Adipocyte (in vitro differentiated cells): ENCODE data around the gene FBXW12.

ENCODE experiments used
- DNase-seq: peaks from one replicate; pipeline ENCODE4 v3.0.0-alpha.2; 2015; ENCODE audit warnings: low read depth
- H3K27me3 ChIP-seq: replicated peaks from 2 replicates; pipeline ENCODE4 v1.7.0; 2013; ENCODE audit warnings: mild to moderate bottlenecking, low read length, moderate library complexity; ENCODE audit not compliant: control insufficient read depth, insufficient read depth
- H3K36me3 ChIP-seq: 2 replicates; pipeline ENCODE4 v1.7.0; 2013; ENCODE audit warnings: low read length, mild to moderate bottlenecking, moderate library complexity; ENCODE audit not compliant: control insufficient read depth, insufficient read depth, severe bottlenecking
- H3K4me1 ChIP-seq: 2 replicates; pipeline ENCODE4 v1.7.0; 2013; ENCODE audit warnings: mild to moderate bottlenecking, low read length, moderate library complexity; ENCODE audit not compliant: control insufficient read depth, insufficient read depth
- H3K4me3 ChIP-seq: 2 replicates; pipeline ENCODE4 v1.7.0; 2013; ENCODE audit warnings: mild to moderate bottlenecking, low read length, moderate library complexity
- H3K9ac ChIP-seq: 2 replicates; pipeline ENCODE4 v1.7.0; 2013; ENCODE audit warnings: mild to moderate bottlenecking, low read length, moderate library complexity
- H3K9me3 ChIP-seq: 2 replicates; pipeline ENCODE4 v1.7.0; 2013; ENCODE audit warnings: mild to moderate bottlenecking, low read length, moderate library complexity; ENCODE audit not compliant: control insufficient read depth

FBXW12 gene

DNA sequence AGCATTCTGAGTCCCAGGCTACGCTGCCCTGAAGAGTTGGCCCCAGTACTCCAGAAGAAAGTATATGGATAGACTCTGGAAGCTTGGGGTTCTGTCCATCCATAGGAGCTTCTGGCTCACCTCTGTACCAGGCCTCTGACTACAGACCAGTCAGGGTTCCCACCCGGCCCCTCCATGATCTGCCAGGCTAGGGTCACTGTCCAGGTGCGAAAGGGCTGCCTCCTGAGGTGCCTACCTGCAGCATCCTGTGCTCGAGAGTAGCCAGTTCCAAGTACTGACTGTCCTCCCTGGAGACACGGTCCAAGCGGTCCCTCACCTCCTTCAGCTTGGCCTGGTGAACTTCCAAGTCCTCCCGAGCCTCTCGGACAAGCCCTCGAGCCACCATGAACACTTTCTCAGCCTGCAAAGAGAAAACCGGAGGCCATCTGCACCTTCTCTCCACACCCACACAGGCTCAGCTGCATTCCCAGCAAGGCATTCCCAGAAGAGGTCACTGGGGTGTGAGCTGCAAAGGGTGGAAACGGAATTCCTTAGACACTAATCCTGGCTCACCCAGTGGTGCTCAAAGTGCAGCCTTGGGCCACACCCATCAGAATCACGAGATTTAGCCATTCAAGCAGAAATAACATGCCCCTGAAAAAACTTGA lies 61.6 kb downstream of the FBXW12 start:
- H3K36me3 ChIP-seq, result peaks cover 7% of the 10 kb centered on the region
- H3K9ac ChIP-seq, result peak overlapping the region; percentile 77
- no peaks in the 10 kb centered on the region for H3K9me3 ChIP-seq
- DNase-seq, result no peak
- peaks cover 45% of the 10 kb centered on the region for H3K4me1 ChIP-seq
- H3K4me3 ChIP-seq, result peak overlapping the region; percentile 71
- no peaks in the 10 kb centered on the region for H3K27me3 ChIP-seq

GRCh38 chr3:48434591-48435222 lies 62.7 kb downstream of the FBXW12 start:
- peak overlapping the region; percentile 77 for H3K9ac ChIP-seq
- no peaks in the 10 kb centered on the region for H3K27me3 ChIP-seq
- peaks cover 53% of the 10 kb centered on the region for H3K4me1 ChIP-seq
- no peak for DNase-seq
- peaks cover 7% of the 10 kb centered on the region for H3K36me3 ChIP-seq
- H3K9me3 ChIP-seq, result no peaks in the 10 kb centered on the region
- peak overlapping the region; percentile 71 for H3K4me3 ChIP-seq

DNA sequence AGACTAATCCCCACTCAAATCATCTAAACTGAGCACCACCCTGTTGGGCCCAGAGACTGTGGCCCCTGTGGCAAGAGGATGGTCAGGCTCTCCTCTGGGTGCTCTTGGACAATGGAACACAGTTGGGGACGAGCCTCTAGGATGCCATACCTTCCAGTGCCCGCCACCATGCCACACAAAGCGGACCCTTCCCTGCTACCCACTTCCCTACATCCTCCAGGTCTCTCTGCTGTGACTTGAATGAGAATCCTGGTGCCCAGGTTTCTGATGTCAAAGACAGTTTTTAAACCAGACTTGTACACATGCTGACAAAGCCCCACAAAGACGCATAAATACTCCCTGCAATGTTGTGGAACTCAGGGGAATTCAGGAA lies 63.2 kb downstream of the FBXW12 start:
- Histone ChIP-seq H3K9ac (peak overlapping the region; percentile 77), H3K4me1 (peaks cover 50% of the 10 kb centered on the region), H3K9me3 (no peaks in the 10 kb centered on the region), H3K27me3 (no peaks in the 10 kb centered on the region), H3K4me3 (no peak overlapping the region), H3K36me3 (peaks cover 7% of the 10 kb centered on the region)
- DNase-seq, result no peak

DNA sequence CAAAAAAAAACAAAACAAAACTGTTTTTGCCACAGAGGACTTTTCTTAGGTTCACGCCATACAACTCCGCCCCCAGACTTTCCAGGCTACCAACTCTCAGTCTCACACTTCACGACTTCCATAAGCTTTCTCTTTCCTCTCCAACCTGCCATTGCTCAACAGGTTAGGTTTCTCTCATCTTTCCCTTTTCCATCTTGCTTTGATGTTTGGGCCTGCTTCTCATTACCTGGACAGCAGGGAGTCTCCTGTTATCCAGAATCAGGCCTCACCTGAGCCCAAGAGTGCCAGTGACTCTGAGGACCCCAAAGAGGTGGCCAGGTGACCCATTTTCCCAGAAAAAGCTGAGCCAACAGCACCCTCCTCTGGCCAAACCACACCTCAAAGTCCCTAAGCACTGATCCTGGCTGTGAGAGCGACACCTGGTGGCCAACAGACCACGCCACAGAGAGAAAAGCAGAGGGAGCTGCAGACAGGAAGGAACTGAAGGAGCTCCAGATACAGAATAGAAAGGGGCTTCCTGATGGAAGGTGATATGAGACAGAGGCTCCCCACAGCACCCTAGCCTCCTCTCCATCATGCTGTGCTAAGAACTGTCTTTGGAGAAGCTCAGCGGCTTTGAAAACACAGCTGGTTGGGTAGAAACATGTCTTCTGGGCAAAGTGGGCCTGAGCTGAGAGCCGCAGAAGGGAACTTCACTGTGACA lies 63.9 kb downstream of the FBXW12 start:
- peaks cover 48% of the 10 kb centered on the region for H3K4me1 ChIP-seq
- H3K36me3 ChIP-seq, result peaks cover 7% of the 10 kb centered on the region
- no peaks in the 10 kb centered on the region for H3K27me3 ChIP-seq
- H3K4me3 ChIP-seq, result no peak overlapping the region
- no peaks in the 10 kb centered on the region for H3K9me3 ChIP-seq
- H3K9ac ChIP-seq, result peak overlapping the region; percentile 77
- peak; percentile 94 for DNase-seq

GRCh38 chr3:48436477-48436787 lies 64.4 kb downstream of the FBXW12 start:
- Histone ChIP-seq H3K4me1 (peaks cover 52% of the 10 kb centered on the region), H3K36me3 (peaks cover 8% of the 10 kb centered on the region), H3K4me3 (no peak overlapping the region), H3K9ac (peak overlapping the region; percentile 26), H3K27me3 (no peaks in the 10 kb centered on the region), H3K9me3 (no peaks in the 10 kb centered on the region)
- DNase-seq, result no peak

DNA sequence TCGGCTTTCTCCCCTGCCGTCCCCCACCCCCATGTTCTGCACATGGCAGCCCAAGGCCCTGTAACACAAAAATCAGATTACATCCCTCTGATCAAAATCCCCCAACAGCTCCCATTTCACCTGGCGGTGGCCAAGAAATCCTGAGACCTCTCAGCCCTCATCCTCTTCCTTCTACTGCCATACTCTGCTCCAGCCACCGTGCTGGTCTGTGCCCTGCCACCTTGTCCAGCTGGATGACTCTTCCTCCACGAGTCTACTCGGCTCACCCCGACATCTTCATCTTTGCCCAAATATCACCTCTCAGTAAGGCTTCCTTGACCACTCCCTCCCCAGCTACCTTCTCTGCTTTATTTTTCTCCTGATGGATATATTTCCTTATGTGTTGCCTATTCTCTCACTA lies 64.8 kb downstream of the FBXW12 start:
- H3K4me1 ChIP-seq, result peaks cover 56% of the 10 kb centered on the region
- DNase-seq, result no peak
- peaks cover 12% of the 10 kb centered on the region for H3K36me3 ChIP-seq
- no peaks in the 10 kb centered on the region for H3K9me3 ChIP-seq
- H3K4me3 ChIP-seq, result no peak overlapping the region
- peak overlapping the region; percentile 26 for H3K9ac ChIP-seq
- no peaks in the 10 kb centered on the region for H3K27me3 ChIP-seq

DNA sequence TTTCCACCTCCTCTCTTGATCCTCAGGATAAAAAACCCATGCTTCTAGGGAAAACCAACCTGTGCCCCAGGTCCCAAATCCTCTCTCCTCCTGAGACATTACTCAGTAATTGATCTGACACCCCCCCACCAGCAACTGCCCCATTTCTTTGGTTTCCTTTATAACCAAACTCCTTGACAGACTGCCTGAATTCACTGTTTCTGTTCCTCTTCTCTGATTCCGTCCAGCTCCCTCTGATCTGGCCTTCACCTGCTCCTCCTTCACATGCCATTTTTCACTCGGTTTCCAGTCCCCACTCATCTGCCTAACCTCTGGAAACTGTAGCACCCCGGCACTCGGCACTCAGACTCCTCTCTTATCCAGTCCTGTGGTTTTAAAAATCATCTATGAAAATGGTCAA lies 65.8 kb downstream of the FBXW12 start:
- no peak for DNase-seq

DNA sequence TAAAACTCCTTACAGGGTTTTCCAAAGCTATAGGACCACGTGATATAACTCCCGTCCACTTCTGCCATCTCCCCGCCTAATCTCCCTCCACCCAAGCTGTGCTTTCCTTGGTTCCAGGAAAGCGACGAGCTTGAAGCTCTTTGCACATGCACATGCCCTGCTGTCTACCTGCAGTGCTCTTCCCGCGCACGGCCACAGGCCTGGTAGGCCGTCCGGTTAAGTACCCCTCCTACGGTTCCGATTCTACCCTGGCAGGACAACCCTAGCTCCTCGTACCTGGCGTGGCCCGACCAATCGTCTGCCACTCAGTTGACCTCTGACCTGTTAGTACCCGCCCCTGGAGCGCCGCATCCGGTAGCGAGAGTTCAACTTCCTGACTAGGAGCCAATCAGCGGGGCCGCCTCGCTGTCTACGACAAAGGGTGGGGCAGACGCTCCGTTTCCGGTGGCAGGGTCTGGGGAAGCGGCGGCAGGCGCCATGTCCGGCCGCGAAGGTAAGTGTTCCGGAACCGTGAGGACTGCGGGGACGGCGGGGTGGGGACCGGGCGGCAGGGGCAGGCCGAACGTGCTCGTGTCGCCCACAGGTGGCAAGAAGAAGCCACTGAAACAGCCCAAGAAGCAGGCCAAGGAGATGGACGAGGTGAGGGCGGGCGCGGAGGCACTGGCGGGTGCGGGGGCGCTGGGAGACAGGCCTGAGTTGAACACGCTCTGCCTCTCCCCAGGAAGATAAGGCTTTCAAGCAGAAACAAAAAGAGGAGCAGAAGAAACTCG lies 68.0 kb downstream of the FBXW12 start, which contains the start of the genes CCDC51 and TMA7:
Gene CCDC51, minus strand, starts transcription at position 300 of the 770 bp plus-strand sequence. CDS start 4,991 bp downstream, outside the sequence.
Gene TMA7, plus strand, starts transcription at position 438 of the 770 bp plus-strand sequence. Its CDS starts 40 bp downstream, at position 478.
- peak; percentile 99 for DNase-seq
- H3K9ac ChIP-seq, result peak within 1 kb of the TSS; percentile 98
- peaks cover 30% of the 10 kb centered on the region for H3K4me1 ChIP-seq
- H3K36me3 ChIP-seq, result peaks cover 31% of the 10 kb centered on the region
- H3K9me3 ChIP-seq, result no peaks in the 10 kb centered on the region
- no peaks in the 10 kb centered on the region for H3K27me3 ChIP-seq
- peak within 1 kb of the TSS; percentile 99 for H3K4me3 ChIP-seq

More for the DNA sequence above, 65.8 kb downstream of the FBXW12 start:
- Histone ChIP-seq H3K36me3 (peaks cover 14% of the 10 kb centered on the region), H3K4me3 (no peak overlapping the region), H3K4me1 (peaks cover 52% of the 10 kb centered on the region), H3K9ac (no peak overlapping the region), H3K9me3 (no peaks in the 10 kb centered on the region), H3K27me3 (no peaks in the 10 kb centered on the region)

DNA sequence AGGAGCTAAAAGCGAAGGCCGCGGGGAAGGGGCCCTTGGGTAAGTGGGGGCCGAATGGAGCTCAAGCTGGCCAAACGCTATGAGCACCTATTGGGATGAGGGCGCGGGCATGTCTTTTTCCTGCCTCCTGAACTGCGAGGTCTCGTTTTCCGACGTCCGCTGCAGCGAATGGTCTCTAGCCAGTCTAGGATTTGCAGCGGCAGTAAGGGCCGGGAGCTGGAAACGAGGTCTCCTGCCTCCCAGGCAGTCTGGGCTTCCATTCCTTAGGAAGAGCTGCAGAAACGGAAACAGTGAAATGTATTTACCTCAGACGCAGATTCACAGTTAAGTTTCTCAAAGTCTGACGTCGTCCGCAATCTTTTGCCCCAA lies 68.6 kb downstream of the FBXW12 start:
- Histone ChIP-seq H3K9ac (peak overlapping the region; percentile 98), H3K4me1 (peaks cover 25% of the 10 kb centered on the region), H3K27me3 (no peaks in the 10 kb centered on the region), H3K9me3 (no peaks in the 10 kb centered on the region), H3K36me3 (peaks cover 31% of the 10 kb centered on the region), H3K4me3 (peak overlapping the region; percentile 99)
- peak; percentile 56 for DNase-seq

DNA sequence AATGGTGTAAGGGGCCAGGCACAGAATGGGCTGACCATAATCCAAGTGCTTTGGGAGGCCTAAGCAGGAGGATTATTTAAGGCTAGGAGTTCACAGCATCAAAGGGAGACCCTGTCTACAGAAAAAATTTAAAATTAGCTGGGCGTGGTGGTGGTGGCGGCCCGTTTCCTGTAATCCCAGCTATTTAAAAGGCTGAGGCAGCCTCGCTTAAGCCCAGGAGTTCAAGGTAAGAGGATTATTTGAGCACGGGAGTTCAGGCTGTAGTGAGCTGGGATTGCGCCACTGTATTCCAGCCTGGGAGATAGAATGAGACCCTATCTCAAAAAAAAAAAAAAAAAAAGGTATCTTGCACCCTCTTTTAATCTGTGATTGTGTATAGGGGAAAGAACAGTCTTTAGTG lies 69.9 kb downstream of the FBXW12 start:
- peaks cover 31% of the 10 kb centered on the region for H3K36me3 ChIP-seq
- peak overlapping the region; percentile 98 for H3K9ac ChIP-seq
- H3K27me3 ChIP-seq, result no peaks in the 10 kb centered on the region
- peaks cover 27% of the 10 kb centered on the region for H3K4me1 ChIP-seq
- H3K4me3 ChIP-seq, result peak overlapping the region; percentile 99
- DNase-seq, result no peak
- H3K9me3 ChIP-seq, result no peaks in the 10 kb centered on the region
